HG03520 (cell line): ENCODE measurements around the gene MAOA.
A peak's percentile ranks its signal among the peaks of the same experiment; 100 is the strongest.
"Not testable (repeated sequence)": the region's sequence is repeated elsewhere in the genome, so short reads cannot be mapped to it uniquely, and the experiment has no call there.

ENCODE experiments used
- ATAC-seq: cut with Tn5 transposase; IDR thresholded peaks from one replicate; pipeline ENCODE4 v1.9.1; 2021; ENCODE audit warnings: mild to moderate bottlenecking, moderate library complexity; ENCODE audit not compliant: unreplicated experiment

Gene MAOA

GRCh38 chrX:43656005-43656494 lies at the start of gene MAOA:
Gene MAOA (plus strand): TSS chrX:43656299. CDS start chrX:43656342, 43 bp downstream.
- no peak for ATAC-seq

- no peak for ATAC-seq
Measured at GRCh38 chrX:43612400-43612799, 43.7 kb upstream of the MAOA start.

DNA sequence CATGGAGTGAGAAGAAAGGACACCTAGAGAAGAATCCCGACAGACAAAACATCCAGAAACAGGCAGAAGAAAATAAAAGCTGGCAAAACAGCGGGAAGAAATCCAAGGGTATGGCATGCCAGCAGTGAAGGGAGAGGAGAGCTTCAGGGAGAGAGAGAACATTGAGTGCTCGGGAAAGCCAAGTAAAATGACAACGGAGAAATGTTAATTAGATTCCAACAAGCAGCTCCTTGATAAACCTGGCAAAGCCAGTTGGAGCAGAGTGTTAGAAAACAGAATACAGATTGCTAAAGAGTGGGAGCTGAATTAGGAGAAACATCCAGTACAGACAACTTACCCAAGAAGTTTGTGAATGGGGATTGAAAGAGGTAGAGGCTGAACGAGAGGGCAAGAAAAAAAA lies 40.4 kb upstream of the MAOA start:
- ATAC-seq: no peak

- ATAC-seq: no peak
Measured at GRCh38 chrX:43618366-43619205, 37.5 kb upstream of the MAOA start.

DNA sequence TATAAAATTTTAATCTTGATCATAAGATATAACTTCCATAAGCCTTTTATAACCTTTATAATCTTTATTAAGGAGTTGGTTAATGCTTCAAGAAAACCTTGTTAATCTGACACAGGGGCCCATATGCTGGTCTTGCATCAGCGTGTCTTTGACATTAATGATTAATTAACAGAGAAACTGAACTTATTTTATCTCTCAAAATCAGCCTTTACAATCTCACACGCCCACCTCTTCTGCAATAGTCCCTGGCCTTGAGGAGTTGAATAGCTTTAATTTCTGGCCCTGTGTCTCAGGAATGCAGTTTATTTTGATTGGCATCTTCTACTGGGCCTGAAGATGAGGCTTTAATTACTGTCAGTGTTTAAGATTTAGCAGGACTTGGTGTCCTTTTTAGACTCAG lies 36.2 kb upstream of the MAOA start:
- ATAC-seq: not testable (repeated sequence)

- ATAC-seq: no peak
Measured at GRCh38 chrX:43627147-43627546, 29.0 kb upstream of the MAOA start.

GRCh38 chrX:43627669-43628068 lies 28.4 kb upstream of the MAOA start:
- no peak for ATAC-seq

DNA sequence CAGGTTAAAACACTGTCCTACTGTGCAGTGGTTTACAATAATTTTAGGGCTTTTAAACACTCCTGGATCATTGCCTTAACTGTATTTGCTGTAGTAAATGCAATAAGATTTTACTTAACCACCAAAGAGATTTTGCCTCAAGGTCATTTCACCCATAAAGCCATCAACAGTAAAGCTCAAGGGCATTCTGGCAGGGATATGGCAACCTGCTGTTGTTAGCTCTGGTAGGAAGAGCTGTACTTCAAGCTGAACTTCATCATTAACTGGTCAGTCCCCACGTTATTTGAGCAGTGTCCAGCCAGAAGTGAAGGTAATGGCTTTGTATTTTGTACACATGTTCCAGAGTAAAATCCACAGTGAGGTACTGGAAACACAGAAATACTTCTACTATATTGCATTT lies 26.9 kb upstream of the MAOA start:
- ATAC-seq: no peak

DNA sequence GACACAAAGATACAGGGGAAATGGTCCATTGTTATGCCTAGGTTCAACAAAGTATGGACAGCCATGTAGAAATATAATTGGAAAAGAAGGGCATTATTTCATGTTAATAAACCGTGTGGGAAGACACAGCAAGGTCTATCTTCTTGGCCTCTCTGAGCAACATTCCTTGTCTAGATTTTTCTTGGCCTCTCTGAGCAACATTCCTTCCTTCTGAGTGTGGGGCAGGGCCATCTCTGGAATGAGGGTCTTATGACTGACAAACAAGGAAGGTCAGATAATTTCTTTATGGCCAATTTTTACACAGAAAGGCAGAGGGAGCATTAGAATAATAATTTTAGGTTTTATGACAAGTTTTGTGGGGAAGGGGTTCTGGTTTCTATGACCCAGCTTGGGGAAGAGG lies 24.3 kb upstream of the MAOA start:
- no peak for ATAC-seq

GRCh38 chrX:43633081-43633480 lies 23.0 kb upstream of the MAOA start:
- ATAC-seq: no peak

- no peak for ATAC-seq
Measured at GRCh38 chrX:43633757-43634156, 22.3 kb upstream of the MAOA start.

DNA sequence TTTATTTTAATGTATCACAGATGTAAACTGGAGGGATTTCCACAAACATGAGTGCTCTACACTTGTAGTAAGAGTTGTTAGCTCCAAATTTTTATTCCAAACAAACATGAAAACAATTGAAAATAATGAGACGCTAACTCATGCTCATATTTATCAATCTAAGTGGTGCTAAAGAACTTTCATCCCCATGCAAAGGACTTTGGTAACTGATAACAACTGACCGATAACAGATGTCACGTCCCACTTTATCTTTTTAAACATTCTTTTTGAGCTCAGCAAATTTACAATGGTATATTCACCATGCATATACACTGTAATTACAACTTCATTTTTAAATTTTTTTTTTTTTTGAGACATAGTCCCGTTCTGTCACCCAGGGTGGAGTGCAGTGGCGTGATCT lies 15.6 kb upstream of the MAOA start:
- no peak for ATAC-seq

- ATAC-seq: no peak
Measured at GRCh38 chrX:43641691-43642090, 14.4 kb upstream of the MAOA start.

GRCh38 chrX:43643201-43643600 lies 12.9 kb upstream of the MAOA start:
- no peak for ATAC-seq

DNA sequence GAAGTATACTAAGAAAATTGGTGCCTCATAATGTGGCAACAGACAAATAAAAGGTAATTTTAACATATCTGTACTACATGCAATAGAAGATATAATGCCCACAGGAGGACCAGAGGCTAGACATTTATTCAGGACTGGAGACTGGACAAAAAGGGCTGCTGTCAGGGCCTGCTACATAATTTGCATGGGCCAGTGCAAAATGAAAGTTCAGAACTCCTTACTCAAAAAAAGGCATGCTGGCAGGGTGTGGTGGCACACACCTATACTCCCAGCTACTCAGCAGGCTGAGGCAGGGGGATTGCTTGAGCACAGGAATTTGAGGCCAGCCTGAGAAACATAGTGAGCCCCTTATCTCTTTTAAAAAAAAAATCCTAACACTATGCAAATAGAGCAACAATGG lies 12.4 kb upstream of the MAOA start:
- ATAC-seq: no peak

GRCh38 chrX:43644124-43644701 lies 11.9 kb upstream of the MAOA start:
- ATAC-seq: no peak

DNA sequence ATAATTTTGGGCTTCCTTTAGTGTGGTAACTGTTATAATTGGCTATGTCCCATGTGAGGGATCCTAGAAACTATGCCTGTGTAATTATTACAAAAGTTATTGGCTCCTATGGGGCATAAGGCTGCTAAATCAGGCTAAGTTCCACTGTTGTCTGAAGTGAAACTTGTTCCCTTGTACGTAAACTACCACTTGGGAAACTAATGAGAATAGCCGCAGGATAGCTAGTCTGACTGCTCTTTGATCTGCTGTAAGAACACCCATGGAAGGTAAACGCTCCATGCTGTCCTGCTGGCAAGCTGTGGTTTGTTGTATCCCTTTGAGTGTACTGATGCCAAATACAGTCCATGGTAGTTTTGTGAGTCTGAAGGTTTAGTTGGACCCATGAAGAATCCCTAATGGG lies 9.3 kb upstream of the MAOA start:
- no peak for ATAC-seq

DNA sequence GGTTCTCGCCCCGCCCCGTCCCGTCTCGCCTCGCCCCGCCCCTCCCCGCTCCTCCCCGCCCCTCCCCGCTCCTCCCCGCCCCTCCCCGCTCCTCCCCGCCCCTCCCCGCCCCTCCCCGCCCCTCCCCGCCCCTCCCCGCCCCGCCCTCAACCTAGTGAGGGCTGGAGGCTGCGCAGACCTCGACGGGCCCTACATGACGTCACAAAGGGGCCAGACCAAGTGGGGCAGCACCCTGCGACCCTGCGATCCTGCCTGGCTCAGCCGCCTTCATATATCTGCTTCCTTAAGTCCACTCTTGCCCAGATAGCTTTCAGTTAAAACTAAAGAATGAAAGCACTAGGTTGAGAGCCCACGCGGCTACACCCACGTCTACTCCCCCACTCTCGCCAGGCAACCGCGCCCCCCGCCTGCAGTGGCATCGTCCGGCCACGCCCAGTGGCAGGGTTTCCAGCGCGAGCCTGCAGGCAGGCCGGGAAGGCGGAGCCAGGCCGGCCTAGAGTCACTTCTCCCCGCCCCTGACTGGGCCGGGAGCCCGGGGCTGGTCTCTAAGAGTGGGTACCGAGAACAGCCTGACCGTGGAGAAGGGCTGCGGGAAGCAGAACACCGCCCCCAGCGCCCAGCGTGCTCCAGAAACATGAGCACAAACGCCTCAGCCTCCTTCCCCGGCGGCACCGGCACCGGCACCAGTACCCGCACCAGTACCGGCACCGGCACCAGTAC lies 1.5 kb upstream of the MAOA start:
- ATAC-seq: peak; percentile 96

DNA sequence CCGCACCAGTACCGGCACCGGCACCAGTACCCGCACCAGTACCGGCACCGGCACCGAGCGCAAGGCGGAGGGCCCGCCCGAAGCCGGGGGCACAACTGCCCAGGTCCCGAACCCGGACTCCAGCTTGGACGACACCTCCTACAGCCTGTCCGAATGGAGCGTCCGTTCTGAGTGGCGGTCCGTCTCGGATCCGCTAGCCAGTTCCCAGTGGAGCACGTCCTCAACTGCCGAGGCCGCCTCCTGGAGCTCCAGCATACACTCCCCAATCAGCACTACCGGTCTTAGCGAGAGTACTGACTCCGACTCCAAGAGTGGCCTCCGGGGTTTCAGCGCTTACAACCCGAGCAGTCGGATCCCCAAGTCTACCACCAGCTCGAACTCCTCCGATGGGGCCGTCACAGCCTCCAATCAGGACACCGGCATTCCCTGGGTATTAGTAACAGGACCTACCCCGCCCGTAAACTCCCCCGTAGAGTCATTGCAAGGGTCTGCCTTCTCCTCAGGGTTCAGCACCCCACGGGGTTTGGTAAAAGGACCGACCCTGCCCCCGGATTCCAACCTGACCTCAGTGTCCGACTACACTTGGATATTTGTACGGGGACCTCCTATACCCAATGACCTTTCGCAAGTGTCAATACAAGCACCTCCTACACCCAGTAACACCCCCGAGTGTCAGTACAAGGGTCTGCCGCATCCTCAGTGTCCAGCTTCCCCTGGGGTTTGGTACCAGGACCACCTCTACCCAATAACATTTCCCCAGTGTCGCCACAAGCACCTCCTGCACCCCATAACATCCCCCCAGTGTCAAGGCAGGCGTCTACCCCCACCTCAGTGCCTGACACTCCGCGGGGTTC lies 721 bp upstream of the MAOA start:
- no peak for ATAC-seq

GRCh38 chrX:43657671-43658070 lies 1.6 kb downstream of the MAOA start:
- ATAC-seq: no peak
